Prostate gland (tissue), 2 donors: ENCODE data around the gene SEPTIN8. TPM values are rescaled to one million over a fixed set of nuclear protein-coding genes. Genes with fewer than 3 reads are reported as not detected.

Experiments used
- DNase-seq: peaks from one replicate; pipeline ENCODE4 v3.0.0-alpha.2; 2019; ENCODE audit warnings: low spot score
- H3K27ac ChIP-seq, 2 donors: fragments of 200-600 bp; sonication (generic); 2 replicates each; pipeline ENCODE4 v1.5.1; 2017 to 2019
- H3K27me3 ChIP-seq: fragments of 200-600 bp; sonication (generic); replicated peaks from 2 replicates; pipeline ENCODE4 v1.5.1; 2019; ENCODE audit not compliant: insufficient read depth
- H3K36me3 ChIP-seq, 2 donors: fragments of 200-600 bp; sonication (generic); 1 replicate in 1 of 2; 2 replicates in 1 of 2; pipeline versions ENCODE4 v1.5.1 to v1.8.1; 2017 to 2019
- H3K4me1 ChIP-seq: fragments of 200-600 bp; sonication (generic); replicated peaks from 2 replicates; pipeline ENCODE4 v1.5.1; 2019
- H3K4me3 ChIP-seq, 2 donors: fragments of 200-600 bp; sonication (generic); 2 replicates each; pipeline ENCODE4 v1.5.1; 2017 to 2019
- H3K9me3 ChIP-seq: fragments of 200-600 bp; sonication (generic); 2 replicates; pipeline ENCODE4 v1.5.1; 2017
- CTCF ChIP-seq, 4 experiments: fragments of 200-600 bp in 2 of 4; fragments of 450-650 bp in 2 of 4; sonication (generic) in 2 of 4; IDR thresholded peaks; 1 replicate in 3 of 4; 2 replicates in 1 of 4; pipeline ENCODE4 v1.5.1; 2016 to 2019; ENCODE audit warnings: antibody characterized with exemption in 4 of 4, mild to moderate bottlenecking in 2 of 4, moderate library complexity in 2 of 4
- POLR2A ChIP-seq: fragments of 450-650 bp; IDR thresholded peaks from one replicate; pipeline ENCODE4 v1.6.1; 2016; ENCODE audit warnings: antibody characterized with exemption, mild to moderate bottlenecking
- POLR2AphosphoS5 ChIP-seq: sonication (generic); formaldehyde crosslinking; IDR thresholded peaks from one replicate; pipeline ENCODE4 v1.6.1; 2017; ENCODE audit warnings: antibody characterized with exemption
- WGBS: methylation state at CpG from one replicate; pipeline ENCODE4 v1.1.5; 2018; 5-methylcytosine and 5-hydroxymethylcytosine counted together
- intact Hi-C: fragments of 100-400 bp; cut with DNase I; formaldehyde crosslinking; loops from one replicate; pipeline ENCODE4 v1.14.2; 2022
- total RNA-seq, 2 donors: library from RNA; depleted of rRNA; stranded (reverse); fragments of >200 nt; gene quantifications; one replicate each; pipeline ENCODE4 v1.1.0, GENCODE V29; 2016

SEPTIN8 gene
- total RNA-seq, 2 donors from 2014 or later: 27.7 to 38.5 TPM

GRCh38 chr5:132815454-132815853 is 38.4 kb upstream of the SEPTIN8 start:
- Histone ChIP-seq H3K27me3 (no peaks in the 10 kb centered on the region), H3K4me1 (peaks cover 6% of the 10 kb centered on the region), H3K36me3 (no peaks in the 10 kb centered on the region), H3K4me3 (no peak overlapping the region), H3K27ac (no peak overlapping the region), H3K9me3 (no peaks in the 10 kb centered on the region)
- intact Hi-C loops: no loop called here
- 93% methylated on average over 1 of the region's 1 CpG for WGBS
- TF ChIP-seq POLR2AphosphoS5 (no peak), CTCF (IDR thresholded peaks at IDR 0.05) (no peak), POLR2A (no peak)
- DNase-seq: no peak

DNA sequence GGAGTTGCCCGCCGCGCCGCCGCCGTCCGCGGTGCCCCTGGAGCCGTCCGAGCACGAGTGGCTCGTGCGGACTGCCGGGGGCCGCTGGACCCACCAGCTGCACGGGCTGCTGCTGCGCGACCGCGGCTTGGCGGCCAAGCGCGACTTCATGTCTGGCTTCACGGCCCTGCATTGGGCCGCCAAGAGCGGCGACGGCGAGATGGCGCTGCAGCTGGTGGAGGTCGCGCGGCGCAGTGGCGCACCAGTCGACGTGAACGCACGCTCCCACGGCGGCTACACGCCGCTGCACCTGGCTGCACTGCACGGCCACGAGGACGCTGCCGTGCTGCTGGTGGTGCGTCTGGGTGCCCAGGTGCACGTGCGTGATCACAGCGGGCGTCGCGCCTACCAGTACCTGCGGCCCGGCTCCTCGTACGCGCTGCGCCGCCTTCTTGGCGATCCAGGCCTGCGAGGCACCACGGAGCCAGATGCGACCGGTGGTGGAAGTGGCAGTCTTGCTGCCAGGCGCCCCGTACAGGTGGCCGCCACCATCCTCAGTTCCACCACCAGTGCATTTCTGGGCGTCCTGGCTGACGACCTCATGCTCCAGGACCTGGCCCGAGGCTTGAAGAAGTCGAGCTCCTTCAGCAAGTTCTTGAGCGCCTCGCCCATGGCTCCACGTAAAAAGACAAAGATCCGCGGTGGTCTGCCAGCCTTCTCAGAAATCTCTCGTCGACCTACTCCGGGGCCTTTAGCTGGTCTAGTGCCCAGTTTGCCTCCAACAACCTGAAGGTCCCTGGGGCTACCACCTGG is 37.7 kb upstream of the SEPTIN8 start:
- peak overlapping the region; percentile 37 to 55 for H3K4me3 ChIP-seq
- 73% methylated on average over 55 of the region's 81 CpGs for WGBS
- H3K9me3 ChIP-seq: no peaks in the 10 kb centered on the region
- H3K4me1 ChIP-seq: peaks cover 2% of the 10 kb centered on the region
- no peaks in the 10 kb centered on the region for H3K36me3 ChIP-seq
- intact Hi-C loops: no loop called here
- peak overlapping the region; percentile 70 to 71 for H3K27ac ChIP-seq
- no peak for DNase-seq
- no peaks in the 10 kb centered on the region for H3K27me3 ChIP-seq
- no peak for TF ChIP-seq POLR2A
- no peak for TF ChIP-seq CTCF (IDR thresholded peaks at IDR 0.05)
- TF ChIP-seq POLR2AphosphoS5: no peak

DNA sequence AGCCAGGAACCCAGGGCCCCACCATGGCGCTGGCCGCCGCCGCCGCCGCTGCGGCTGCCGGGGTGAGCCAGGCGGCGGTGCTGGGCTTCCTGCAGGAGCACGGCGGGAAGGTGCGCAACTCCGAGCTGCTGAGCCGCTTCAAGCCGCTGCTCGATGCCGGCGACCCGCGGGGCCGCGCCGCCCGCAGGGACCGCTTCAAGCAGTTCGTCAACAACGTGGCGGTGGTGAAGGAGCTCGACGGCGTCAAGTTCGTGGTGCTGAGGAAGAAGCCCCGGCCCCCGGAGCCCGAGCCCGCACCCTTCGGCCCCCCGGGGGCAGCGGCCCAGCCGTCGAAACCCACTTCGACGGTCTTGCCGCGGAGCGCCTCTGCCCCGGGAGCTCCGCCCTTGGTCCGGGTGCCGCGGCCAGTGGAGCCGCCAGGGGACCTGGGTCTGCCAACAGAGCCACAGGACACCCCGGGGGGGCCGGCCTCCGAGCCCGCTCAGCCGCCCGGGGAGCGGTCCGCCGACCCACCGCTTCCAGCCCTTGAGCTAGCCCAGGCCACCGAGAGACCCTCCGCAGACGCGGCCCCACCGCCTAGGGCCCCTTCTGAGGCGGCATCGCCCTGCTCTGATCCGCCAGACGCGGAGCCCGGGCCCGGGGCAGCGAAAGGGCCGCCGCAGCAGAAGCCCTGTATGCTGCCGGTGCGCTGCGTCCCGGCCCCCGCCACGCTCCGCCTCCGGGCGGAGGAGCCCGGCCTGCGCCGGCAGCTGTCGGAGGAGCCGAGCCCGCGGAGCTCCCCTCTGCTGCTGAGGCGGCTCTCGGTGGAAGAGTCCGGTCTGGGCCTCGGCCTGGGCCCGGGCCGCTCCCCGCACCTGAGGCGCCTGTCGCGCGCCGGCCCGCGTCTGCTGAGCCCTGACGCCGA is 36.8 kb upstream of the SEPTIN8 start:
- TF ChIP-seq POLR2AphosphoS5 (no peak), POLR2A (no peak), CTCF (IDR thresholded peaks at IDR 0.05) (no peak)
- Histone ChIP-seq H3K27me3 (no peaks in the 10 kb centered on the region), H3K4me3 (peak overlapping the region; percentile 37 to 55), H3K4me1 (no peaks in the 10 kb centered on the region), H3K27ac (peak overlapping the region; percentile 70 to 71), H3K9me3 (no peaks in the 10 kb centered on the region), H3K36me3 (no peaks in the 10 kb centered on the region)
- WGBS: 3% methylated on average over 65 of the region's 110 CpGs
- DNase-seq: no peak
- intact Hi-C loops: no loop called here

GRCh38 chr5:132812781-132813598 is 36.0 kb upstream of the SEPTIN8 start, which contains the start of gene SOWAHA:
TSS of gene SOWAHA (plus strand) at chr5:132813302. CDS start at chr5:132813622, 320 bp downstream.
- Histone ChIP-seq H3K9me3 (no peaks in the 10 kb centered on the region), H3K27ac (peak within 1 kb of the TSS; percentile 70 to 71), H3K4me3 (peak within 1 kb of the TSS; percentile 37 to 55), H3K27me3 (no peaks in the 10 kb centered on the region), H3K36me3 (no peaks in the 10 kb centered on the region), H3K4me1 (no peaks in the 10 kb centered on the region)
- DNase-seq: no peak
- intact Hi-C loops: no loop called here
- 3% methylated on average over 42 of the region's 68 CpGs for WGBS
- no peak for TF ChIP-seq CTCF (IDR thresholded peaks at IDR 0.05)
- TF ChIP-seq POLR2AphosphoS5: no peak
- TF ChIP-seq POLR2A: no peak
